GM23338 (cell line): Measurements from ENCODE around the gene SNRPD2. TPM values are rescaled to one million over a fixed set of nuclear protein-coding genes. Genes with fewer than 3 reads are reported as not detected.
A peak's percentile ranks its signal among the peaks of the same experiment; 100 is the strongest.

Source experiments
- ATAC-seq: fragments of 200-7000 bp; cut with Tn5 transposase; 3 replicates; pipeline ENCODE4 v1.9.1; 2020
- DNase-seq: peaks from one replicate; pipeline ENCODE4 v3.0.0-alpha.2; 2015; ENCODE audit warnings: low spot score
- H2AFZ ChIP-seq: fragments of 200-600 bp; sonication (generic); 2 replicates; pipeline ENCODE4 v1.8.0; 2016; ENCODE audit warnings: antibody characterized with exemption, mild to moderate bottlenecking, moderate library complexity
- H3F3A ChIP-seq: fragments of 200-600 bp; sonication (generic); replicated peaks from 2 replicates; pipeline ENCODE4 v1.8.0; 2017; ENCODE audit warnings: antibody characterized with exemption, mixed run types, low read depth
- H3K27ac ChIP-seq: fragments of 200-600 bp; sonication (generic); 2 replicates; pipeline ENCODE4 v1.6.1; 2016; ENCODE audit warnings: low read depth
- H3K27me3 ChIP-seq: fragments of 200-600 bp; sonication (generic); 2 replicates; pipeline ENCODE4 v1.8.0; 2016; ENCODE audit warnings: mild to moderate bottlenecking, mixed run types, moderate library complexity; ENCODE audit not compliant: insufficient read depth
- H3K36me3 ChIP-seq: fragments of 200-600 bp; sonication (generic); 2 replicates; pipeline ENCODE4 v1.8.0; 2016; ENCODE audit warnings: mild to moderate bottlenecking; ENCODE audit not compliant: insufficient read depth
- H3K4me1 ChIP-seq: fragments of 200-600 bp; sonication (generic); 2 replicates; pipeline ENCODE4 v1.8.0; 2016; ENCODE audit warnings: mild to moderate bottlenecking, moderate library complexity; ENCODE audit not compliant: insufficient read depth
- H3K4me2 ChIP-seq: fragments of 200-600 bp; sonication (generic); 2 replicates; pipeline ENCODE4 v1.7.1; 2017; ENCODE audit warnings: mixed run types
- H3K4me3 ChIP-seq: fragments of 200-600 bp; sonication (generic); 2 replicates; pipeline ENCODE4 v1.6.1; 2016; ENCODE audit warnings: mixed run types
- H3K79me2 ChIP-seq: fragments of 200-600 bp; sonication (generic); replicated peaks from 2 replicates; pipeline ENCODE4 v1.8.0; 2017; ENCODE audit warnings: mild to moderate bottlenecking; ENCODE audit not compliant: insufficient read depth
- H3K9me2 ChIP-seq: fragments of 200-600 bp; sonication (generic); 2 replicates; pipeline ENCODE4 v1.8.0; 2017; ENCODE audit not compliant: insufficient read depth
- H4K20me1 ChIP-seq: fragments of 200-600 bp; sonication (generic); replicated peaks from 2 replicates; pipeline ENCODE4 v1.8.0; 2017; ENCODE audit warnings: mild to moderate bottlenecking; ENCODE audit not compliant: insufficient read depth
- H3K27ac Mint-ChIP-seq: 2 replicates; pipeline ENCODE4 v1.8.0; 2020; ENCODE audit warnings: inconsistent platforms, mild to moderate bottlenecking, moderate library complexity, mixed read lengths
- H3K27me3 Mint-ChIP-seq: 3 replicates; pipeline ENCODE4 v1.8.0; 2022; ENCODE audit warnings: low read depth, mild to moderate bottlenecking, moderate library complexity, mixed read lengths, inconsistent platforms; ENCODE audit not compliant: insufficient read depth, poor library complexity
- H3K36me3 Mint-ChIP-seq: 3 replicates; pipeline ENCODE4 v1.8.0; 2021; ENCODE audit warnings: low read depth, mild to moderate bottlenecking, inconsistent platforms, moderate library complexity, mixed read lengths
- H3K4me1 Mint-ChIP-seq: 3 replicates; pipeline ENCODE4 v1.8.0; 2020; ENCODE audit warnings: mild to moderate bottlenecking, inconsistent platforms, mixed read lengths
- H3K4me3 Mint-ChIP-seq: 3 replicates; pipeline ENCODE4 v1.8.0; 2021; ENCODE audit warnings: moderate library complexity, mild to moderate bottlenecking, inconsistent platforms, mixed read lengths
- H3K9me3 Mint-ChIP-seq: 3 replicates; pipeline ENCODE4 v1.8.0; 2020; ENCODE audit warnings: moderate library complexity, mild to moderate bottlenecking, inconsistent platforms, mixed read lengths
- ETS1 ChIP-seq: IDR thresholded peaks from 2 replicates; pipeline ENCODE4 v1.6.1; 2016; ENCODE audit warnings: antibody characterized with exemption
- NANOG ChIP-seq: IDR thresholded peaks from 2 replicates; pipeline ENCODE4 v1.6.1; 2016; ENCODE audit warnings: antibody characterized with exemption, borderline replicate concordance
- POLR2AphosphoS5 ChIP-seq: IDR thresholded peaks from 2 replicates; pipeline ENCODE4 v1.6.1; 2016; ENCODE audit warnings: antibody characterized with exemption, low read depth
- REST ChIP-seq: IDR thresholded peaks from one replicate; pipeline ENCODE4 v1.6.1; 2018; ENCODE audit warnings: antibody characterized with exemption; ENCODE audit not compliant: unreplicated experiment
- STAT1 ChIP-seq: IDR thresholded peaks from one replicate; pipeline ENCODE4 v1.6.1; 2016; ENCODE audit warnings: antibody characterized with exemption; ENCODE audit not compliant: unreplicated experiment
- ZNF114 ChIP-seq: fragments of 250-450 bp; sonication (Bioruptor Pico); IDR thresholded peaks from 2 replicates; pipeline ENCODE4 v1.5.0; 2020; ENCODE audit warnings: mild to moderate bottlenecking, moderate library complexity
- polyA plus RNA-seq: library from polyadenylated mRNA; unstranded; fragments of >200 nt; fragmentation: Nextera tagmentation; extraction: Ambion mirVana; gene quantifications from 2 replicates; pipeline ENCODE4 v1.2.1, GENCODE V29; 2016
- total RNA-seq: library from RNA; depleted of rRNA; stranded (reverse); fragments of >200 nt; shearing (Covaris generic); gene quantifications from 2 replicates; pipeline ENCODE4 v1.2.3, GENCODE V29; 2014

SNRPD2 gene
- total and polyA plus RNA-seq, 2 experiments from 2014 or later: 169 to 1,375 TPM

GRCh38 chr19:45676851-45677263 lies 14.9 kb downstream of the SNRPD2 start:
- peak; percentile 87 for DNase-seq
- peak overlapping the region; percentile 71 for H3K4me3 ChIP-seq
- peak; percentile 65 for ATAC-seq
- H3K9me2 ChIP-seq: no peaks in the 10 kb centered on the region
- no peaks in the 10 kb centered on the region for H3K36me3 ChIP-seq
- H3K79me2 ChIP-seq: no peaks in the 10 kb centered on the region
- H3K27me3 Mint-ChIP-seq: peaks cover 36% of the 10 kb centered on the region
- H4K20me1 ChIP-seq: no peaks in the 10 kb centered on the region; the same call in 1 of the 2 replicates
- no peaks in the 10 kb centered on the region for H3K36me3 Mint-ChIP-seq
- peaks cover 23% of the 10 kb centered on the region for H3K27me3 ChIP-seq
- TF ChIP-seq POLR2AphosphoS5: peak; percentile 44
- no peak for TF ChIP-seq STAT1
- peak overlapping the region; percentile 87 for H3K4me3 Mint-ChIP-seq
- no peak overlapping the region for H3K27ac Mint-ChIP-seq
- peak overlapping the region; percentile 99 for H2AFZ ChIP-seq
- H3K4me1 ChIP-seq: peaks cover 6% of the 10 kb centered on the region; the same call in 1 of the 2 replicates
- H3K9me3 Mint-ChIP-seq: no peaks in the 10 kb centered on the region; the same call in 2 of the 3 replicates
- H3F3A ChIP-seq: peaks cover 20% of the 10 kb centered on the region
- H3K27ac ChIP-seq: no peak overlapping the region
- H3K4me1 Mint-ChIP-seq: peaks cover 9% of the 10 kb centered on the region
- H3K4me2 ChIP-seq: peak overlapping the region; percentile 95

- no peak overlapping the region; the same call in 2 of the 3 replicates for H3K4me3 Mint-ChIP-seq
- peaks cover 13% of the 10 kb centered on the region for H3K4me1 Mint-ChIP-seq
- no peaks in the 10 kb centered on the region; the same call in 2 of the 3 replicates for H3K9me3 Mint-ChIP-seq
- no peak overlapping the region for H3K27ac ChIP-seq
- peaks cover 29% of the 10 kb centered on the region for H3K27me3 ChIP-seq
- no peak overlapping the region for H3K4me3 ChIP-seq
- H3K4me2 ChIP-seq: no peak overlapping the region
- no peaks in the 10 kb centered on the region for H3K79me2 ChIP-seq
- DNase-seq (no peak), ATAC-seq (no peak)
- H4K20me1 ChIP-seq: no peaks in the 10 kb centered on the region; the same call in 1 of the 2 replicates
- H3K36me3 Mint-ChIP-seq: no peaks in the 10 kb centered on the region
- peaks cover 43% of the 10 kb centered on the region for H3K27me3 Mint-ChIP-seq
- H2AFZ ChIP-seq: no peak overlapping the region
- no peaks in the 10 kb centered on the region for H3K36me3 ChIP-seq
- TF ChIP-seq ETS1: no peak
- no peak for TF ChIP-seq REST
- no peak for TF ChIP-seq ZNF114 (CRISPR knock-in tag)
- no peak for TF ChIP-seq POLR2AphosphoS5
- TF ChIP-seq NANOG: no peak
- peaks cover 13% of the 10 kb centered on the region for H3F3A ChIP-seq
- no peaks in the 10 kb centered on the region for H3K9me2 ChIP-seq
- H3K27ac Mint-ChIP-seq: no peak overlapping the region
- H3K4me1 ChIP-seq: peaks cover 5% of the 10 kb centered on the region; the same call in 1 of the 2 replicates
These were observed 16.8 kb downstream of the SNRPD2 start for GRCh38 chr19:45674946-45675345.
